ENCODE measurements around the gene CASQ2.

- TF ChIP-seq POLR2AphosphoS5 (IDR thresholded peaks at IDR 0.05; ENCODE audit: low read depth, low read length) (no peak), POLR2A (IDR thresholded peaks at IDR 0.05; ENCODE audit: low read depth, low read length) (no peak), TAF1 (IDR thresholded peaks at IDR 0.05; ENCODE audit: low read depth, low read length) (no peak), POU2F2 (IDR thresholded peaks at IDR 0.05; ENCODE audit: low read depth, low read length) (no peak), PAX5 (IDR thresholded peaks at IDR 0.05; ENCODE audit: insufficient read depth, low read length, severe bottlenecking) (no peak)
These were observed 99.9 kb downstream of the CASQ2 start for GRCh38 chr1:115668579-115668978.
